ENCODE data around the gene RIPOR2. TPM values are rescaled to one million over a fixed set of nuclear protein-coding genes. Genes with fewer than 3 reads are reported as not detected.

RIPOR2 gene
- total RNA-seq, 1 experiment from 2014 or later, result 5.0 TPM

- no peak overlapping the region for H3K23ac ChIP-seq (ENCODE audit: insufficient read length, low read depth, low read length)
- Mint-ChIP-seq H3K9me3 (no peaks in the 10 kb centered on the region; a peak in 2 of 5 replicates), H3K4me1 (peaks cover 82 to 84% of the 10 kb centered on the region in 2 experiments), H3K4me3 (peak overlapping the region; percentile 31 to 53; a peak in 4 of 5 replicates), H3K36me3 (ENCODE audit: insufficient read depth in 1 of 3, low read depth in 3 of 3) (peaks cover 0 to under 1% (median under 1%) of the 10 kb centered on the region in 3 experiments; a peak in 2 of 7 replicates), H3K27me3 (ENCODE audit: low read depth) (no peaks in the 10 kb centered on the region; the same call in 1 of the 2 replicates), H3K27ac (peak overlapping the region; percentile 97 to 100 (median 99))
- peak overlapping the region; percentile 95 for H3K27ac ChIP-seq (ENCODE audit: insufficient read length, low read depth, low read length)
- no peak overlapping the region for H2BK15ac ChIP-seq (ENCODE audit: low read depth, low read length)
- no peak overlapping the region for H2AFZ ChIP-seq (ENCODE audit: low read length)
- H3K79me1 ChIP-seq (ENCODE audit: insufficient read depth, low read depth, low read length, poor library complexity, severe bottlenecking), result no peaks in the 10 kb centered on the region
- WGBS (ENCODE audit: extremely low coverage, insufficient read length, low lambda C conversion rate), result no CpG with 5 or more reads among the region's 4 CpGs
- H2BK5ac ChIP-seq (ENCODE audit: insufficient read length, low read length), result peak overlapping the region; percentile 80
- peak overlapping the region; percentile 91 for H3T11ph ChIP-seq (ENCODE audit: low read length)
- no peaks in the 10 kb centered on the region for H3K23me2 ChIP-seq (ENCODE audit: insufficient read length, low read depth, low read length, poor library complexity, severe bottlenecking)
- peaks cover 20% of the 10 kb centered on the region; the same call in 1 of the 2 replicates for H3K4me1 ChIP-seq (ENCODE audit: insufficient read depth, low read length)
- peak overlapping the region; percentile 22 for H4K5ac ChIP-seq (ENCODE audit: insufficient read length, low read depth, low read length)
- H2BK120ac ChIP-seq (ENCODE audit: low read depth, low read length, poor library complexity, severe bottlenecking), result peak overlapping the region; percentile 27
- H2BK20ac ChIP-seq (ENCODE audit: low read depth, low read length, poor library complexity, severe bottlenecking), result no peak overlapping the region
- peak overlapping the region; percentile 24 for H4K91ac ChIP-seq (ENCODE audit: insufficient read length, low read depth, low read length)
- H3K9ac ChIP-seq (ENCODE audit: extremely low read depth, insufficient read length, low read length), result peak overlapping the region; percentile 66
- peak overlapping the region; percentile 87 for H2AK5ac ChIP-seq (ENCODE audit: insufficient read length, low read length)
- H4K8ac ChIP-seq (replicated peaks; ENCODE audit: insufficient read length, low read depth, low read length), result peak overlapping the region; percentile 0
- no peaks in the 10 kb centered on the region for H3K9me3 ChIP-seq (ENCODE audit: control insufficient read depth, low read depth, low read length)
- TF ChIP-seq CTCF (conservative IDR thresholded peaks at IDR 0.05), result no peak
- H3K4ac ChIP-seq (ENCODE audit: low read depth, low read length), result no peak overlapping the region
- peak overlapping the region; percentile 78; the same call in 1 of the 2 replicates for H3K14ac ChIP-seq (ENCODE audit: insufficient read depth, low read length)
- DNase-seq, result peak; percentile 76
- H2BK12ac ChIP-seq (ENCODE audit: insufficient read length, low read depth, low read length), result peak overlapping the region; percentile 98
- peak overlapping the region; percentile 1 for H3K4me2 ChIP-seq (ENCODE audit: insufficient read depth, insufficient read length, low read length)
- H3K79me2 ChIP-seq (ENCODE audit: insufficient read depth, low read length), result no peaks in the 10 kb centered on the region
- H3K27me3 ChIP-seq (ENCODE audit: insufficient read depth, low read length), result no peaks in the 10 kb centered on the region
- H3K56ac ChIP-seq (ENCODE audit: insufficient read length, low read depth, low read length), result no peak overlapping the region
- no peaks in the 10 kb centered on the region for H4K20me1 ChIP-seq (ENCODE audit: control insufficient read depth, insufficient read depth, insufficient read length)
- peak overlapping the region; percentile 59 for H3K18ac ChIP-seq (ENCODE audit: insufficient read length, low read depth, low read length)
These were observed 45.6 kb upstream of the RIPOR2 start for GRCh38 chr6:24981386-24981760.

Data from H9 (cell line).